Astrocyte of the hippocampus (primary cell): ENCODE results near the gene NPIPB8.
"Not testable (repeated sequence)": the region's sequence is repeated elsewhere in the genome, so short reads cannot be mapped to it uniquely, and the experiment has no call there.

Experiments used
- DNase-seq: peaks from one replicate; pipeline ENCODE4 v3.0.0; 2011; ENCODE audit warnings: low read depth, low spot score

NPIPB8 gene

DNA sequence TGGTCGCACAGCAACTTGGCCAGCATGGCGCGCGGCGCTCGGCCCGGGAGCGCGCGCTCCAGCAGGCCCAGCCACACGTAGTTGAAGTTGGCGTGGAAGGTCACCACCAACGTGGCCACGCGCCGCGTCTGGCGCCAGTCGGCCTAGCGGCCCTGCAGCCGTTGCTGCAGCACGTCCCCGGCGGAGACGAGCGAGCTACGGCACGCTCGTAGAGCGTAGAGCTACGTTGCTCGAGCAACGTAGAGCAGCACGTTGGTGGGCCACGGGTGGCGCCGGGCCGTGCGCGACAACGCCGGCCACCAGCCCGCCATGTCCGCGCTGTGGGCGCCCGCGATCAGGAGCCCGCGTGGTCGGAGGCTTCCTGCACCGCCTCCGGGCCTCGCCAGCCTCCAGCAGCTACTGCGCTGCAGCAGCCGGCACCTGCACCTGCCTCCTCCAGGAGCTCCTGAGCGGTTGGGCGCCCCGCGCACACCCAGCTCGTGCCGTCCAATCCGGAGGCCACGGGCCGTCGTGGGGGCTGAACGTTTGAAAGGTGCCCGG is 14.6 kb upstream of the NPIPB8 start:
- DNase-seq: peak; percentile 45

DNA sequence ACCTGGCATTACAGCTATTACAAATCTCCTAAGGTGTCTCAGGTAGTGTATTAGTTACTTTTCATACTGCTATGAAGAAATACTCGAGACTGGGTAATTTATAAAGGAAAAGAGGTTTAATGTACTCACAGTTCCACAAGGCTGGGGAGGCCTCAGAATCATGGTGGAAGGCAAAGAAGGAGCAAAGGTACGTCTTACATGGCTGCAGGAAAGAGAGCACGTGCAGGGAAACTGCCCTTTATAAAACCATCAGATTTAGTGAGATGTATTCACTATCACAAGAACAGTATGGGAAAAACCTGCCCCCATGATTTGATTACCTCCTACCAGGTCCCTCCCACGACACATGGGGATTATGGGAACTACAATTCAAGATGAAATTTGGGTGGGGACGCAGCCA is 7.0 kb upstream of the NPIPB8 start:
- not testable (repeated sequence) for DNase-seq

DNA sequence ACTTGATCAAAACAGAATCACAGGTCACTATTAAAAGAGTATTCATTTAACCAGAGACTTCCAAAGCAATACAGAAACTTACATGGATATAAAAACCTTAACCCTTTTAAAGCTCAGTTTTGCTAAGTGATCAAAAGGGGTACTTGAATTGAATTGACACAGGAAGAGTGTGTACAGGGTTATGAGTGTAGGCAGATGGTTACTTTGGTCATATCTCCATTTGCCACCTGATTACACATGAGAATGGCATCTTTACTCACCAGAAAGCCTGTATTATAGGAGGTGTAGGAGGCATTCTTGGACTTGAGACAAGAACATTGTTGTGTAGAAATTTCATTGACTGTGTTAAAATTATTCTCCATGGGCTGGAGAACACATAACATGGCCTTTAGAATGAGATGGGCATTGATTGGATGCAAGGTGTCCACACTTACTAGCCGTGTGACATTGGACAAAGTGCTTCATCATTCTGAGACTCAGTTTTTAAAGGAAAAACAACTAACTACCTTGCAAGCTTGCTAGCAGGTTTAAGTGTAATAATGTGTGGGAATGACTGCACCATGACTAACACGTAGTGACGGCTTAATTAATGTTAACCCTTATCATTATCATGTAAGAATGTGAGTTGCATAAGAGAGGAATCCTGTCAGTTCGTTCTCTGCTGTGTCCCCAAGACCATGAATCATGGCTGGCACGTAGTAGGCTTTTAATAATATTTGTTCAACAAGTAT is 1.6 kb upstream of the NPIPB8 start:
- DNase-seq: peak; percentile 66

DNA sequence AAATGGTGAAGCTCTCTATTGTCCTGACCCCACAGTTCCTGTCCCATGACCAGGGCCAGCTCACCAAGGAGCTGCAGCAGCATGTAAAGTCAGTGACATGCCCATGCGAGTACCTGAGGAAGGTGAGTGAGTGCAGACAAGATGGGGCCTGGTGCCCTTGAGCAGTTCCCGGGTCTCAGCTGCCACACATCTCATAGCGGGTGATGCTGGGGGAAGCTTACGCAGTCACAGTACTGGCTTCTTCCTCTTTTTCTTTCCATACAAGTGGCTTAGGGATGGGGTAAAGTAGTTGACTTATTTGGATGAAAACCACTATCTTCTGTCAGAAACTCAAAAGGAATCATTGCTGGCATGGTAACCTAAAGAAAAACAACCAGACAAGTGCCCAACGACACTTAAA is 494 bp downstream of the NPIPB8 start:
- DNase-seq: not testable (repeated sequence)

DNA sequence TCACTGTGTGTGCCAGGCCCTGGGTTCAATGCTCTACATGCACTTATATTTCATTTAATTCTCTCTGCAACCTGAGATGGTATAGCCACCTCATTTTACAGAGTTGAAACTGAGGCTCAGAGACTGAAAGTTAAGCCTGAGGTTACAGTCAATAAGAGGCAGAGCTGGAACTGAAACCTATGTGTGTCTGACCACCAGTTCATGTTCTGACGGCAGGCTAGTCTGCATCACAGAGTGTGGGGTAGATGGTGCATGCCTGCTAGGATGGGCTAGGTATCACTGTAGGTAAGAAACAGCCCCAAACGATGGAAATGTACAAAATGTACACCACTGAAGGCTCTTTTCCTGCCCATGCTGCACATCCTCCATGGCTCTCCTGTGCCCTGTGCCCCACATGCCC is 2.1 kb downstream of the NPIPB8 start:
- not testable (repeated sequence) for DNase-seq

DNA sequence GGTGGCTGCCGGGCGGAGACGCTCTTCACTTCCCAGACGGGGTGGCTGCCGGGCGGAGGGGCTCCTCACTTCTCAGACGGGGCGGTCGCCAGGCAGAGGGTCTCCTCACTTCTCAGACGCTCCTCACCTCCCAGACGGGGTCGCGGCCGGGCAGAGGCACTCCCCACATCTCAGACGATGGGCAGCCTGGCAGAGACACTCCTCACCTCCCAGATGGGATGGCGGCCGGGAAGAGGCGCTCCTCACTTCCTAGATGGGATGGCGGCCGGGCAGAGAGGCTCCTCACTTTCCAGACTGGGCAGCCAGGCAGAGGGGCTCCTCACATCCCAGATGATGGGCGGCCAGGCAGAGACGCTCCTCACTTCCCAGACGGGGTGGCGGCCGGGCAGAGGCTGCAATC is 28.4 kb downstream of the NPIPB8 start:
- not testable (repeated sequence) for DNase-seq

DNA sequence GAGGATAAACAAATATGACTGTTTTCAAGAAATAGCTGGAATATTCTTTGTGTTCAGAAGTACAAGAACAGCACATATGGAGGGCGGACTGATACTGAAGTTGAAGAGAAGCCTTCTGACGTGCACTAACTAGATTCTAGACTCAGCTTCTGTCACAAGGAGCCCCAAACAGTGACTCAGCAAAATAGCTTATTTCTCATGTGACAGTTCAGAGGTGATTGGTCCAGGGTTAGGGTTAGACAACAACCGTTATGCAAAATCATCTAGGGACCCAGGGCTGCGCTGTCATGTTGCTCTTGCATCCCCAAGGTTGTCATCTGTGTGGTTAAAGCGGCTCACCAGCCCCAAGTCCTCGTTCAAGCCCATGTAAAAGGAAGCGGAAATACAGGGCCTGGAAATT is 29.6 kb downstream of the NPIPB8 start:
- not testable (repeated sequence) for DNase-seq

DNA sequence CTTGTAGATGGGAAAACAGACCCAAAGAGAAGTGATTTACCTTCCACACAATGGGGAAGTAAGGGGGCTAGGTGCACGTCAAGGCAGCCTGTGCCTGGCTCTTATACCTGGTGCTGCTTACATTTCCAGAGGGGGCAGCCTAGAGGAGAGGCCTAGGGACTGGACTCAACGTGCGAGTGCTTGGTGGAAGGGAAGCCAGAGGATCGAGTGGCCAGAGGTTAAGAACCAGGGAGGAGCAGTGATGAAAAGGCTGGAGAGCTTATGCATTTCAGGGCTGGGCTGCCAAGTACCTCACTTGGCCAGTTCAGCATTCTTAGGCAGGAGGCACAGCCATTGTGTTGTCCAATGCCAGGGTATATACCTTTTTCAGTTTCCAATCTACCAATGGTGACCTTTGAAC is 30.3 kb downstream of the NPIPB8 start:
- not testable (repeated sequence) for DNase-seq

DNA sequence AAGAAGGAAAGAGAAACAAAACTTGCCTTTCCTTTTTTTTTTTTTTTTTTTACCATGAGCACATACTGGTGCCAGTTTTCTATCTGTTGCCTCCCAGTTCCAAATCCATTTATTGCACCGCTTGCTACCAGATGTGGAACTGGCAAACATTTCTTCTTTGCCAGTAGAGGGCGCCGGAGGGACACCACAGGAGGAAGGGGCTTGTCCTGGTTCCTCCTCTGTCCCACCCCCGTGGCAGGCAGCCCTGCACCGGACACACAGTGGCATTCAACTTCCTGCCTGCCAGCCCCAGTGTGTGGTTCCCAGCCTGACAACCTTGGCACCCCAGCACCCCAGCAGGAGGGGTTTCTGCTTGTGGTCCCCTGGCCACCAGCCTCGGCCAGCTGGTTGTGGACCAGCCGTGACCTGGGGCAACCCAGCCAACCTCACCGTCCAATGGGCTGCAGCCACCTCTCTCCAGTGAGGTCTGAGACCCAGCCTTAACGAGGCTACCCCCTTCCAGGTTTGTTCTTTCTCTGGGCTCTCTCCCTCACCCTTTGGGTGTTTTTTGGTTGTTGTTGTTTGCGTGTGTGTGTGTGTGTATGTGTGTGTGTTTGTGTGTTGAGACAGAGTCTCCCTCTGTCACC is 50.6 kb downstream of the NPIPB8 start:
- not testable (repeated sequence) for DNase-seq

DNA sequence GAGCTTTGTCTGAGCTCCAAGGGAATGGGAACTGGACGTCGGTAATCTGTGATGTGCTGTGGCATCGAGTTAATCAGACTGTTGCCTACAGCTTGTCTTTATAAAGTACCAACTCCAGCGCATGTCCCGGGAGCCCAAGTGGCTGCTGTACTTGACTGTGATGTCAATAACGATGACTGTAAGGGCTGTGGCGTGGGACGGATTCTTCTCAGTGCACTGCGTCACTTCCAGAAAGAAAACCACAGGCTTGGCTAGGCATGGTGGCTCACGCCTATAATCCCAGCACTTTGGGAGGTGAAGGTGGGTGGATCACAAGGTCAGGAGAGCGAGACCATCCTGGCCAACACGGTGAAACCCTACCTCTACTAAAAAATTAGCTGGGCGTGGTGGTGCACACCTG is 51.6 kb downstream of the NPIPB8 start:
- not testable (repeated sequence) for DNase-seq

DNA sequence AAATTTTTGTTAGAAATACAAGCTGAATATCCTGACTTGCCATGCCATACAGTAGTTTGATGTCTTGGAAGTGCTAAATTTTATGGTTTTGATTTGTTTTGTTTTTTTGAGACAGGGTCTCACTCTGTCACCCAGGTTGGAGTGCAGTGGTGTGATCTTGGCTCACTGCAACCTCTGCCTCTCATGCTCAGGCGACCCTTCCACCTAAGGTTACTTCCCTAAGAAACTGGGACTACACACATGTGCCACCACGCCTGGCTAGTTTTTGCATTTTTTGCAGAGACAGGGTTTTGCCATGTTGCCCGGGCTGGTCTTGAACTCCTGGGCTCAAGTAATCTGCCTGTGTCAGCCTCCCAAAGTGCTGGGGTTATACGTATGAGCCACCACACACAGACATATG is 53.9 kb downstream of the NPIPB8 start:
- not testable (repeated sequence) for DNase-seq

DNA sequence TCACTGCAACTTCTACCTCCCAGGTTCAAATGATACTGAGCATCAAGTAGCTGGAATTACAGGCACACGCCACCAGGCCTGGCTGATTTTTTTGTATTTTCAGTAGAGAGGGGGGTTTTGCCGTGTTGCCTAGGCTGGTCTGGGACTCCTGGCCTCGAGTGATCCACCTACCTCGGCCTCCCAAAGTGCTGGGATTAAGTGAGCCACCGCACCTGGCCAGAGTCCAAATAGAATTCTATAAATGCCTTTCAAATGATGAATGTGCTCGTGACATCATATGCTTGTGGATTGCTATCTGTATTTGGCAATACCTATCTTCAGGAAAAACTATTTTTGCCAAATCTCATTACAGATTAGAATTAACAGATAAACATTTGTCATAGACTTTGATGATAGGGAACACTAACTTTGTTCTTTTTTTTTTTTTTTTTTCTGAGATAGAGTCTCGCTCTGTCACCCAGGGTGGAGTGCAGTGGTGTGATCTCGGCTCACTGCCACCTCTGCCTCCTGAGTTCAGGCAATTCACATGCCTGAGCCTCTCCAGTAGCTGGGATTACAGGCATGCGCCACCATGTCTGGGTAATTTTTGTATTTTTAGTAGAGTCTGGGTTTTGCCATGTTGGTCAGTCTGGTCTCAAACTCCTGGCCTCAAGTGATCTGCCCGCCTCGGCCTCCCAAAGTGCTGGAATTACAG is 55.5 kb downstream of the NPIPB8 start:
- not testable (repeated sequence) for DNase-seq

DNA sequence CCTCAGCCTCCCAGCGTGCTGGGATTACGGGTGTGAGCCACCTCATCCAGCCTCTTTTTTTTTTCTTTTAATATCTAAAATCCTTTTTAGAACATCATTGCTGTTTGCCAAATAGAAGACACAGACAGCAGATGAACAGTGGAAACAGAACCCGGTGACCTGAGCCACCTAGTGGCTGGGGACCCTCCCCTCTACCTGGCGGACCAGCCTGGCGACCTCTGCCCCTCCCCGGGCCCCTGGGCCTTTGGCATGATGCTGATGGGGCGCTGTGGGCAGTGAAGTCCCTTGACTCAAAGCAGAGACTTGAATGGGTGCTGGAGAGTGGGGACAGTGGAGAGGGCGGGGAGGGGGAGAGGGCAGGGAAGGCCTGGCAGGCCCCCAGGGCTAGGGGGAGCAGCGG is 61.9 kb downstream of the NPIPB8 start:
- not testable (repeated sequence) for DNase-seq

DNA sequence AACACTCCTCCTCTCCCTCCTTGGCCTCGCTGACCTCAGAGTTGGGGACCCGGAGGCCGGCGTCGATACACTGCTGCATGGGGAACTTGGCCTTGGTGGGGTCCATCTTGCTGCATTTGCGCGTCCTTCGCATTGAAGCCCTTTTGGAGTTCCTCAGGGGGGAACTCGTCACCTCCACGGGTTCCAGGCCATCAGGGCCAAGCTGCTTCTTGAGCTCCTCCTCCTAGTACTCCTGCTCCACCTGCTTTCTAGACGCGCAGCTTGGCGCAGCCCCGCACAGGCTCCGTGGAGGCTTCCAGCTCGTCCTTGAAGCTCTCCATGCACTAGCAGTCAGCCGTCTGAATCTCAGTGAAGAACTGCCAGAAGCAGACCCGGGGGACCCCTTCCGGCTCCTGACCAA is 62.5 kb downstream of the NPIPB8 start:
- DNase-seq: not testable (repeated sequence)

DNA sequence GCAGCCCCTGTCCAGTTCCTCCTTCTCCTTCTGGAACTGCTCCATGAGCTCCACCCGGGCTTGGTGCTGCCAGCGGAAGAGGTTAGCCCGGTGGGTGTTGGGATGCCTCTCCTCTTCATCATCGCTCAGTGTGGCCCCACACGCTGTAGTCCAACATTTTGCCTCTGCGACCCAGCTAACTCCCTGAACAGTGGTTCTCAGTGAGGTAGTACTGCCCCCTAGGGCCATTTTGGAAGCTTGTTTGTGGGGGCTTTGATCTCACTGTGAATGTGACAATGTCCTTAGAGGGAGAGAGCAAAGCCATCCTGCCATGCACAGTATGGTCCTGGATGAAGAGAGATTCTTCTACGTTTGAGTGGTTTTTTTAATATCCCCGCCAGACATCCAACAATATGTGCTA is 63.5 kb downstream of the NPIPB8 start:
- not testable (repeated sequence) for DNase-seq

DNA sequence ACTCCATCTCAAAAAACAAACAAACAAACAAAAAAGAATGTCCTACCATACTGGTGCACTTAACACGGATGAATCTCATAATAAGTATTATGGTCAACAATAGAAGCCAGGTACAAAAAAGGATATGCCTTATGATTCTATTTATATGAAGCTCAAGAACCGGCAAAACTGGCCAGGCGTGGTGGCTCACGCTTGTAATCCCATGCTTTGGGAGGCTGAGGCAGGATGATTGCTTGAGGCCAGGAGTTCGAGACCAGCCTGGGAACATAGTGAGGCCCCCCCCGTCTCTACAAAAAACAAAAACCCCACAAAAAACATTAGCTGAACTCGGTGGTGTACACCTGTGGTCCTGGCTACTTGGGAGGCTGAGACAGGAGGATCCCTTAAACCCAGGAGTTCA is 66.4 kb downstream of the NPIPB8 start:
- not testable (repeated sequence) for DNase-seq
